CD1c-positive myeloid dendritic cell (primary cell): Measurements from ENCODE around the gene LIMCH1.
"Not testable (repeated sequence)": the region's sequence is repeated elsewhere in the genome, so short reads cannot be mapped to it uniquely, and the experiment has no call there.

Experiments used
- DNase-seq: peaks from one replicate; pipeline ENCODE4 v3.0.0-alpha.2; 2016; ENCODE audit errors: extremely low spot score

Gene LIMCH1

DNA sequence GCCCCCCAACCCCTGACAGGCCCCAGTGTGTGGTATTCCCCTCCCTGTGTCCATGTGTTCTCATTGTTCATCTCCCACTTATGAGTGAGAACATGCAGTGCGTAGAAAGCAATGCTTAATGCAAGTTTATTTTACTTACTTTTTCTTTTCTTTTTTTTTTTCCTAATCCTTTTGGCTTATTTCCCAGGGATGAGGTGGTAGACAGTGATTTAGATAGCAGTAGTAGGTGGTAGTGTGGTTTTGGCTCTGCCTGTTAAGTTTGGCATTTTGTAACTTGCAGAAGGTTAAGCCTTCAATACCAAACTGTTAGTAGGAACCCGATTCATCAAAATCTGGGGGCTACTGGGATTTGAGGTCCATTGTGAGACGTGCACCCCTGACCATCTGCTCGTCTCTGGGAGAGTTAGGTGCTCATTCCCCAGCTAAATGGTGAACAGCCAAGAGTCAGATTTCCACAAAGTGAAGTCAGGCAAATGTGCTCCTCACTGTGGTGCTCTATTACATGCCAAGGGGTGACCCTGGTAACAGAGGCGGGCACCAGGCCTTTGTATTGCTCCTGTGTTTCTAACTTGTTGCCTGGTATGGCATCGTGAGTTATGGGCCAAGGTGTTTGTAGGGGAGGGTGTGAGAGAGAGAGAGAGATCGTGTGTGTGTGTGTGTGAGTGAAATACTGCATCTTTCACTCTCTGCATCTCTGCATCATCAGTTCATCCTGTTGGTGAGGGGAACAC lies 140.3 kb downstream of the LIMCH1 start:
- DNase-seq: no peak

DNA sequence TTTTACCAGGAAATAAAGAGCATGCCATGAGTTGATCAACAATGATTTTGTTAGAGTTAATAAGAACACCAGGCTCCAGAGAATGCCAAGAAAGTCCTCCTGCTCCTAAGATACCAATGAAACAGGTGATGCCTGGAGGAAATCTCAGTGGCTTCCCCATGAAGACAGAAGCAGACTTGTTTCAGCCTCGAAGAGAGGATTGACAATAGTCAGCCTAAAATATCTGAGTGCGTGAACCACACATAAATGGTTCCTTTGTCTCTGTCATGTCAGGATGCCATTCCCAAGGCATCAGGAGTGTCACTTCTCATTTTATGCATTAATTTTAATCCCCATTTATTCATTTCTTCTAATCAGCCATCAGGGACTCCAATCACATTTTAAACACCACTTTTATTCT lies 141.0 kb downstream of the LIMCH1 start:
- DNase-seq: no peak

DNA sequence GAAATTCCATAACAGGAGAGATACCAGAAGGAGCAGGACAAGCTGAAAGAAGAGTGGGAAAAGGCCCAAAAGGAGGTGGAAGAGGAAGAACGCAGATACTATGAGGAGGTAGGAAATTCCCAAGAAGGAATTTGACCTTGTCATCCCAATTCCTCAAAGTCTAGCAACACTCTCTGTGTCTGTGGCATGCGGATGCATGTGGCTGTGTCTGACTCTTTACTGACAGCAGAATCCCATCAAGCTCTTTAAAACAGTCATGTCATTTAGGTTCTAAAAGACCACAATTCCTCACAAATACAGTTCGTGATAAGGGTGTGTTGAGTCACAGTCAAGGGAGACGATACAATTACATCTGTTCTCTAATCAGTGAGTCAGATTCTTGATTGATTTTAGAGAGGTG lies 142.0 kb downstream of the LIMCH1 start:
- DNase-seq: no peak

DNA sequence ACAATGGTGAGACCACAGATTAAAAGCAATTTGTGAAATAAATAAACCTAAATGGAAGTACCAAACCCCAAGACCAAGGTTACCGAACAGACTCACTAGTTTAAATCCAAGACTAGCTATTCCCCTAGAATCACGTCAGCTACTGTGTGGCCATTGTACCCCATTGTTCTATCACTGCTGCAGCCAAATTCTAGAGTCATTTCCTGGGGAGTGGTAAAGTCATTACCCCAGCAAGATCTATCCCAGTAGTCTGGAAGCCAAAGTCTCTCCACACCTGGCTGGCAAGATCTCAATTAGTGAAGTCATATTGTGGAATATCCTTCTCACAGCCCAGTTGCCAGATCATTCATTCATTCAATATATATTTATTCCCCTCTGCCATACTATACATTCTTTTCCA lies 143.1 kb downstream of the LIMCH1 start:
- DNase-seq: no peak

DNA sequence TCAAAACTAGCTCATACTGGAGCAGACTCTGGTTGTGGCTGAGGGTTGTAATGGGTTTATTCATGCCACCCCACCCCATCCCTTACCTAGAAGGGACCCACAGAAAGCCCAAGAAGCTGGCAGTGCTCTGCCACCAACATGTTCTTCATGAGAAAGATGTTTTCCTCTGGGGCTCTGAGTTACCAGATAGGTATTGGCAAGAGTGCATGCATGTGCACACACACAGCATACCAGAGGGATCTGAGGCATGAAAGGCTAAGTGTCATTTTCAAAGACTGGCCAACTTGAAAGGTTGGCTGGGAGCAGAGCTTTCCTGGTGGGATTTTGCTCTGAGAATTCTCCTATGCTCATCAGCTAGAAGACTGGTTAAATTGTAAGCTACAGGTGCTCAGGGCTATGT lies 145.4 kb downstream of the LIMCH1 start:
- DNase-seq: no peak

DNA sequence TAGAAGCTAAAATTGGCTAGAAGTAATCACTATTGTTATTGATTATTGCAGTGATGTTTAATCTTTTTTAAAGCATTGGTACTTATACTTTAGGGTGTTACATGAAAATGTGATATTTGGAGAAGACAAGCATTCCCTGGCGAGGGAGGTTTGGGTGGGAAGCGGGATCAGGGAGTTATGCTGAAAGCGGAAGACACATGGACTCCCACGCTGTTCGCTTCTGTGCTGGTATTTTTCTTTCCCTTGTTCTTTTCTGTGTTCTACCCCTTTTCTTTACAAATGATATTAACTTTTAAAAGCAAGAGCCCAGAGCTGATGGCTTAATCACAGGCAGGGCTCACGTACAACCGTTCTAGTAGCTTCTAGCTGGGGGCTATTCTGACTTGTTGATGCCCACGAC lies 148.9 kb downstream of the LIMCH1 start:
- no peak for DNase-seq

DNA sequence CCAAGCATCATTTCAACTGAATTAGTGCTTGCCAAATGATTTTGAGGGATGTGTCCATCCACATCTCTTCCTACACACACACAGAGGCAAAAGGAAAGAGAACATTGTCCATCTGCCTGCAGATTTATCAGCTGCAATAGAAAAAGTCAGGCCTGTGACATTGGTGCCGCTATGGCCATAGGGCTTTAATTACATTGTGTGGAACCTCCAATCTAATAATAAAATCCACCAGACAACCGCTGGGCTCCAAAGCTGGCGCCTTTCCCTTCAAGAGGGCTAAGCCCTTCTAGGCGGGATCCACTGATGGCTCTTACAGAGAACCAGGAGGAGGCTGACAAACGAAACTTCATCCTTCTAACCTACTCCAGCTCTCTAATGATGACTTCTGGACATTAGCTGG lies 150.0 kb downstream of the LIMCH1 start:
- no peak for DNase-seq

DNA sequence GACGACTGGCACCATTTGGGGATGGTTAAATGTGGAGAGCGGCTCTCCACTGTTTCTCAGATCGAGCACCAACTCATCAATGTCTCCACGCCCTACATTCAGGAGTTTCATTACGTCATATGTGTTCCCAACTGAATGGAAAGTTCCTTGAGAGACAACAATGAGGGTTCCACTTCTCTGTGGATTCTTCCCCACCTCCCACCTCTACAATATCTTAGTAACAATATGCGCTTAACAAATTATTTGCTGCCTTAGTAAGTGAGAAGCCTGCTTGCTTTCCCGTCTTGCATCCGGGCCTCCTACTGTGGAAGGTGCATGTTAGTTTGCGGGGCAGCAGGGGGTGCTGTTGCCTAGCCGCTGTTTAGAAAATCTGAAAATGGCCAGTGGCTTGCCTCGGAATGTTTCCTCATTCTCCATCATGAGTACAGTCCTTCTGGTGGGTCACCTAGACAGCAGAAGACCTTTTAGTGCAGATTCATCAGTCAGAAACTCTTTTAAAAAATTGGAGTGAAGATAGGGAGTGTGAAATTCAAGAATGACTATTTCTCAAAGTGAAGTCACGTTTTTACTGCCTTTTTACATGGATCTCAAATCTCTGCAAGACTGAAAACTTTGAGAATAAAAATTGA lies 154.9 kb downstream of the LIMCH1 start:
- peak; percentile 40 for DNase-seq

DNA sequence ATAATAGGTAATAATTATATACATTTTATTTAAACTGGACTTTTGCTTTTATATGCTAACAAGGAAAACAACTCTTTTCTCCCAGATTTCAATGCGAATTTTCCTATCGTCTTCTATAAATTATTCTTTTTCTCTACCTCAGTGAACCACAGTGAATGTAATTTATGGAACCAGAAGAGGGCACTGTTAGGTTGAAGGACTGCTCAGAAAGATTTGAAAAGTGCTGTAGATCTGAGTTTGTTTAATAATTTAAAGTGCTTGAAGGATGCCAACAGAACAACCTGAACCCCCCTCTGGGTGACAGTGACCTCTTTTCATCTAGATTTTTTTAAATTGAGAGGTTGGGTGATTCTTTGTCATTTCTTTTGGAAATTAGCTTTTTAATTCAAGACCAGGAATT lies 155.7 kb downstream of the LIMCH1 start:
- DNase-seq: no peak

DNA sequence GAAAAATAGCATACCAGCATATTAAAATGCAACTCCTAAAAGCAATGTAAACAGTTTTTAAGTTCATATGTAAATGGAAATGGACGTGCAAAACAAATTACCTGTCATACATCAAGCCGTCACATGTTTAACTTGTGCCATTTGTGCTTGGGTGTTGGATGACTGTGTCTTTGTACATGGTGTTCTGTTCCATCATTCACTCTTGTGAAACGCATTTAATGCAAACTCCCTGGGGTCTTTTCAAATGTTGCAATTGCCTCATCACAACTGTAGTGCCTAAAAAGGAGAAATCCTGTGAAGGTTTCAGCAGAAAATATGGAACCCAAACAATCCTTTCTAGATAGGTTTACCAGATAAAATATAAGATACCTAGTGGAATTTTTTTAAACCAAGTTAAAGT lies 158.2 kb downstream of the LIMCH1 start:
- no peak for DNase-seq

DNA sequence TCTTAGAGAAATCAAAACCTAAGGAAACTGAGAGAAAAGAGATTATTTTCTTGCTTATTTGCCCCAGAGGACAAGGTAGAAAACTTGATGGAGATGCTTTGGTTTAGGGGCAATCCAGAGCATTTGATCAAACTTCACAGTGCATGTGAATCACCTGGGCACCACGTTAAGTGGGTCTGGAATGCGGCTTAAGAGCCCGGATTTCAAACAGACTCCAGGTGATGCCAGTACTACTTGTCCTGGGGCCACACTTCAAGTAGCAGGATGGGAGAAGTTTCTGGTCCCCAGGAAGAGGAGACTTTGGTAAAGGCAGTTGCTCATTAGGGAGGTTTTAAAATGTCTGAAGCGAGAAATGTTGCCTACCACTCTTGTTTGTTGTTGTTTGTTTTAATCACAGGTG lies 158.8 kb downstream of the LIMCH1 start:
- DNase-seq: no peak

DNA sequence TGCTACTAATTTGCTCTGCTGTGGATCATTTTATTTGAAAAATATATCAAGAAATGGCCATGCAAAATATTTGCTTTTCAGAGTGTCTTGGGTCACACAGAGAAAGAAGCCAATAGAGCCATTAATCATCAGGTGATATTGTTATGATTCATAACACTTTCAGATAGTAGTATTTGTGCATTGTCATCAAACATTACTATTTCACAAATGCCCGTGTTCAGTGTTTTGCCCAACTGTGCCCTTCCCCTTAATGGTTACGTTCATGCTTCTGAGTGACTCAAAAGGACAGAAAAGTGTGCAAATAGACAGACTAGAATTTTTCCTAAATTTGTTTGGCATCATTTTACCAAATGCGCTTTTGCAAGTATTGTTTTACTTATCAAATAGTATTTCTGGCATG lies 164.0 kb downstream of the LIMCH1 start:
- no peak for DNase-seq

DNA sequence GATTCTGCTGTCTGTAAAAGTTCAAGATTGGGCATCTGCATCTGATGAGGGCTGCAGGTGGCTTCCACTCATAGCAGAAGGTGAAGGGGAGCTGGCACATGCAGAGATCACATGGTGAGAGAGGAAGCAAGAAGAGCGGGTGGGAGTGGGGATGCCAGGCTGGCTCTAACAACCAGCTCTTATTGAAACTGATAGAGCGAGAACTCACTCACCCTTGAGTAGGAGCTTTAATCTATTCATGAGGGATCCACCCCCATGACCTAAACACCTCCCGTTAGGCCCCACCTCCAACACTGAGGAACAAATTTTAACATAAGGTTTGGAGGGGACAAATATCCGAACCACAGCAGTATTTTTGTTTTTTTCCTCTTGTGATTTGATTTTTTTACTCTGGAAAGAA lies 164.8 kb downstream of the LIMCH1 start:
- DNase-seq: no peak

DNA sequence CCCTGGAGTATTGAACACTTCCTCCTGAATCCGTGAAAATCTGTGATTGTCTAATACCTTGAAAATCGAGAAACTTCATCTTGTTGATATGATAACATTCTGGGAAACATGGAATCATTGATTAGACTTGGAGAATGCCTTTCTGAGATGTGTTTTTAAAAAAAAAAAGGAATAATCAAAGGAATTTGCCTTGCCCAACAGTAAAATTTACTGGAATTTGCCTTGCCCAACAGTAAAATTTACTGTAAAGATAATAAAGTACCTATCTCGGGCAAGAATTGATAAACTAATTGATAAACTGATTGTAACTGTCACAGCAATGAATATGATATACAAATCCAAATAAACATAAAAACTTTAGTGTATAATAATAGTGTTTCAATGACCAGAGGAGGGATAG lies 165.8 kb downstream of the LIMCH1 start:
- no peak for DNase-seq

DNA sequence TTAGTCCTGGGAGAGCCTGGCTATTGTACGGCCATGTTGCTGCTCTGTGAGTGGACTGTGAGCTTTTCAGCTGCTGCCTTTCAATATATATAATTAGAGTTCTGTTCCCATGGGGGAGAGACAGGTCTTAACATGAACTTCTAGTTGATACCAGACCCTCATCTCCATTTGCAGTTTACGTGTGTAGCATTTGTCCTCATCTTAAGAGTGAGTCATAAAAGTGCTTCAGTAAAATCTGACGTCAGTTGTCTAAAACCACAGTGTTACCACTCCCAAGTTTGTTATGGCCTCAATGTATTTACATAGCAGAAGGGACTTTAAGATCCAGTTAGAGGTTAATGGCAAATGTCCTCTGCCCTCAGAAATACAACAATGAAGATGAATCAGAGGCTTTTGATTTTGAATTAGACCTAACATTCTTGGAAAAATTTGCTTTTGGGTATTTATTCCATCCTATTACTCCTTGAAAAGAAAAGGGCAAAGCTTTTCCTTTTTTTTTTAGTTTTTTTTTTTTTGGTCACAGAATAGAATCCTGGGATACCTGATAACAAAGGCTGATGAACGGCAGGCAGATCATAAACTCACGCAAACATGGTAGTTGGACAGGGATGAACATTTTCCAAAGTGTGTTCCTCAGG lies 172.0 kb downstream of the LIMCH1 start:
- no peak for DNase-seq

DNA sequence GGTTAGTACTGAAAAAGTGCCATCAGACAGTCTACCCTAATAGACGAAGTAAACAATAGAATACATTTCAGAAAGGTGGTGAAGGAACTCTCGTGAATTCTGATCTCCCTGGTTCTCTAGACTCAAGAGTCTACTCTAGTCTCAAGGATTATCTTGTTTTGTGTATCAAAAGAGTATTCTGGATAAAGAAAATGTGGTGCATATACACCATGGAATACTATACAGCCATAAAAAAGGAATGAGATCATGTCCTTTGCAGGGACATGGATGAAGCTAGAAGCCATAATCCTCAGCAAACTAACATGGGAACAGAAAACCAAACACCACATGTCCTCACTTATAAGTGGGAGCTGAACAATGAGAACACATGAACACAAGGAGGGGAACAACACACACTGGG lies 173.7 kb downstream of the LIMCH1 start:
- DNase-seq: not testable (repeated sequence)

DNA sequence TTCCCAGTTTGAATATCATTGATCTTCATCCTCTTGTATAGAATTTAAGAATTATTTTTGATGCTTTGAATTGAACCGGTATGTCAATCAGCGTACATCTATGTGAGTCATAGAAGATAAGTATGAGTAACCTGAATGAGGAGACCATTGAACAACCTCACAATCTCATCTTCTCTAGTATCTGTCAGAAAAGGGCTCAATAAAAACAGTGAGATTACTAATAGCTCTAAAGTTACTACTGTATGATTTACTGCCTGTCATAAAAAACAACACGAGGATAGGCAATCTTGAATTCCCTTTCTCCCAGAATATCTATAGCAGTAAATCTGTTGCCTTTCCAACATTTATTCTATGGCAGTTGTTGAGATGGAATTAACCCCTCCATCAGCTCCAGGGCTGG lies 174.5 kb downstream of the LIMCH1 start:
- no peak for DNase-seq

DNA sequence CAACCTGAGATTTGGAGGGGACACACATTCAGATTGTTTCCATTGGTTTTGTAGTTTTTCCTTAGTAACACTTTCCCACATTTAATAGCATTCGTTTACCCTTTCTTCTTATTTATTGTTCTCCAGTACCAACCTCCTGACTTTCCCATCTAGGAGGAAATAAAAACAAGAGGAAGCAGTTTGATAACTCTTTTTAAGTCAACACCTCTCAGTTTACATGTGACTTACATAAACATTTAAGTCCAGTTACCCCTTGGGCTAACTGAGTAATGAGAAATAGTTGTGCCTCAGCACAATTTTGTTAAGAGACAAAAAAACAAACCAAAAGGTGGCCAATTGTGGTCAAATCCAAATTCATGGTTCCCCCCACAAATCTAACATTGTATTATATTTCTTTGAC lies 175.8 kb downstream of the LIMCH1 start:
- DNase-seq: no peak

DNA sequence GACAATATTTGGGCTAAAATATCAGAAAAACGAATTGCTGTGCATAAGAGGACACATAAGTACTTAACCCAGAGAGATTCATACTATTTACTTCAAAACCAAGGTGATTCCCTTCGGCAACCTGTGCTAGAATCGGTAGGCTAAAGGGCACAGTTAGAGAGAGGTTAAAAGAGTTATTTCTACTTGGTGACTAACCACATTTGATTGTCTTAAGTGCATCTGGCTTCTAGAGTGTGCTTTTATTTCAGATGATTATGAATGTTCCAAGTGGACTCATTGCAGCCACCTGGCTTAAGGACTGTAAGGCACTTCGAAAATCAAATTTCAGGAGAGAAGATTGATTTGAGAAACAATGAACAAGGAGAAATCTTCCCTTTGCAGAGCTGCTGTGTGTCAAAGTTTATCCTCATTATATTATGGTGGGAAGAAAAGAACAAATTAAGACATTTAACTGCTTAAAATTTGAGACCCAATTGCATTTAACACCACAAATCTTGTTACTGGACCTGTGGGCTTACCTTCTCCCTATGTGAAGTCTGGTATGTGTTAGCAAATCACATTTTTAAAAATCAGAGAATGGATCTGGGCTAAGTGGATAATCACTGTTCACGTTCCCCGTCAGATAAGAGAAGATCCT lies 176.5 kb downstream of the LIMCH1 start:
- DNase-seq: no peak

DNA sequence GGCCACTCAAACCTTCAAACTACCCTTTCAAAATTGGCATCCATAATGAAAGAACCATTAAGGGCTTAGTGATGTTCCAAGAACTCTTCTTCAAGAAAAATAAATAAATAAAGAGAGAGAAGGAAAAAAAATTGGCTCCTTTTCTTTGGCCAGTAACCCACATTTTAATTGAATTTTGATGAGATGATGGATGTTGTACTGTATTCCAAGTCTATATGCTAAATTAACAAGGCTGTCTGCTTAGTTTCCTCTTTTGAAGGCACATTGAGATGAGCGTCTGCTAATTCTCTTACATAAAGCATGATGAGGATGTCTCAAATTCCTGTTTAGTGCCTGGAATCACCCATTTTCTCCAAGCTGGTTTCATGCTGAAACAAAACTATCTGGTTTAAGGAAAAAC lies 177.2 kb downstream of the LIMCH1 start:
- no peak for DNase-seq

DNA sequence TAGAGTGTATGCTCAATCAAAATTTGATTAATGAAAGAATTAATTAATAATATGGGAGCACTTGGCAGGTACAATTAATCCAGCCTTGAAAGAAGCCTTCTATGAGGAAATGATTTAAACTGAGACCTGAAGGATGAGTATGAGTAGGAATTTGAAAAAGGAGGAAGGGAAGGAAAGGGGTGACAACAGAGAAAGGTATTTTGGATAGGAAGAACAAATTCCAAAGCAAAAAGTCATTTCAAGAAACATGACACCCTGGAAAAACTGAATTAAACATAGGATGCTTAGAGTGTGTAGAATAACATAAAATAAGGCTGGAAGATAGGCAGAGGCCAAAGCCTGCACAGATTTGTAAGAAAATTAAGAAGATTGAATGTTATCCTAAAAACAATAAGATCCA lies 180.9 kb downstream of the LIMCH1 start:
- no peak for DNase-seq

DNA sequence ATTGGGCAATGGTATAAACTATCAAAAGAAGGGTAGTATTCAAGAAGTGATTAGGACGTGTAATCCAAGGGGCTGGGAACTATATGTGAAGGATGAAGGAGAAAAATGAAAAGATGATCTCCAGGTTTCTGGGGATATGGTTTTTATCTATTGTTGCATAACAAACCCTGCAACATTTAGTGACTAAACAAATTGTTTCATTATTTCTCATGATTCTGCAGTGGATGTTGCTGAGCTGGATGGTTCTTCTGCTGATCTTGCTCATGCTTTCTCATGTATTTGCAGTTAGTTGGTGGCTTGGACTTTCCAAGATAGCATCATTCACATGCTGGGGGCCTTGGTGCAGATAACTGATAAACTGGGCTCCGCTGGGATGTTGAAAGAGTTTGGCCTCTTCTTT lies 181.5 kb downstream of the LIMCH1 start:
- DNase-seq: no peak

DNA sequence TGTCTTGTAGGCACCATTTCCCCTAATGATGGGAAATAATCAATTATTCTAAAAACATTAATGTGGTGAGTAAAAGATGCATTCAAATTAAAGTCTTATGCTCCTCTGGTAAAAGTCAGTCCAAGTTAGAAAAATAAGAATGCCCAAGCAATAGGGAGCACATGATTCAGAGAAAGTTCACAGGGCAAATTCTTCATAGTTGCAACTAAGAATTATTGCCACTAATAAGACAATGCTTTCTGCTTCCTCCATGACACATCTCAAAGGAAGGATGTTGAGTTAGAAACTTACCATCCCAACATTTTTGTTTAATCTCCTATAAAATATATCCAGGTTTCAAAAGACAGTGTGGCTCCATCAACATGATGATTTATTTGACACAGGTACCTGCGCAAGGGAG lies 184.2 kb downstream of the LIMCH1 start:
- no peak for DNase-seq
